SIG-M5 treated with dmso at 0.1 percent for 504 hours (cell line): ENCODE results near the gene MAN1A2.

Source experiments
- DNase-seq: peaks from one replicate; lab custom pipeline; 2025; ENCODE audit not compliant: unreplicated experiment; lab: John Stamatoyannopoulos, UW

Gene MAN1A2

GRCh38 chr1:117359561-117360289, 7.5 kb upstream of the MAN1A2 start:
- DNase-seq, result no peak

GRCh38 chr1:117362986-117363385, 4.3 kb upstream of the MAN1A2 start:
- DNase-seq, result no peak

- no peak for DNase-seq
Observed at GRCh38 chr1:117363571-117364048, 3.6 kb upstream of the MAN1A2 start.

GRCh38 chr1:117364240-117364639, 3.0 kb upstream of the MAN1A2 start:
- no peak for DNase-seq

GRCh38 chr1:117365350-117366176, 1.7 kb upstream of the MAN1A2 start:
- DNase-seq, result no peak

- peak; percentile 59 for DNase-seq
Observed at GRCh38 chr1:117366177-117367045, 838 bp upstream of the MAN1A2 start.

GRCh38 chr1:117368116-117369108, 1.2 kb downstream of the MAN1A2 start:
- no peak for DNase-seq

GRCh38 chr1:117370071-117370470, 2.8 kb downstream of the MAN1A2 start:
- DNase-seq, result no peak

- DNase-seq, result no peak
Observed at GRCh38 chr1:117370509-117370908, 3.3 kb downstream of the MAN1A2 start.

- no peak for DNase-seq
Observed at GRCh38 chr1:117371441-117372151, 4.3 kb downstream of the MAN1A2 start.

GRCh38 chr1:117372863-117373412, 5.7 kb downstream of the MAN1A2 start:
- no peak for DNase-seq

- DNase-seq, result no peak
Observed at GRCh38 chr1:117373932-117374331, 6.7 kb downstream of the MAN1A2 start.

GRCh38 chr1:117375327-117375726, 8.1 kb downstream of the MAN1A2 start:
- no peak for DNase-seq

- DNase-seq, result no peak
Observed at GRCh38 chr1:117387060-117387633, 19.9 kb downstream of the MAN1A2 start.

GRCh38 chr1:117388328-117388727, 21.1 kb downstream of the MAN1A2 start:
- no peak for DNase-seq

GRCh38 chr1:117389284-117389683, 22.0 kb downstream of the MAN1A2 start:
- no peak for DNase-seq

GRCh38 chr1:117389779-117390178, 22.5 kb downstream of the MAN1A2 start:
- no peak for DNase-seq

GRCh38 chr1:117392771-117393170, 25.5 kb downstream of the MAN1A2 start:
- no peak for DNase-seq

GRCh38 chr1:117396074-117396473, 28.8 kb downstream of the MAN1A2 start:
- DNase-seq, result no peak
